Adrenal gland (tissue), 5 donors: ENCODE data around the gene LATS2.

Source experiments
- CTCF ChIP-seq, 6 experiments: fragments of 450-650 bp in 4 of 6; fragments of 200-600 bp in 2 of 6; sonication (generic) in 1 of 6; IDR thresholded peaks; 1 replicate in 5 of 6; 2 replicates in 1 of 6; pipeline versions ENCODE4 v1.5.1 to v1.8.0; 2016 to 2021; ENCODE audit warnings: antibody characterized with exemption in 6 of 6, mild to moderate bottlenecking in 2 of 6, moderate library complexity in 1 of 6
- POLR2A ChIP-seq, 2 donors: fragments of 450-650 bp; IDR thresholded peaks; one replicate each; pipeline ENCODE4 v1.6.1; 2017; ENCODE audit warnings: antibody characterized with exemption in 2 of 2, mild to moderate bottlenecking in 2 of 2, moderate library complexity in 1 of 2
- donor health status: DM: no; HTN: no; CAD: no.

GRCh38 chr13:21077076-21077787 is 15.8 kb upstream of the LATS2 start:
- no peak for TF ChIP-seq CTCF (IDR thresholded peaks at IDR 0.05)
- no peak for TF ChIP-seq POLR2A (IDR thresholded peaks at IDR 0.05)
